ENCODE measurements around the gene BCL7A. TPM values are rescaled to one million over a fixed set of nuclear protein-coding genes. Genes with fewer than 3 reads are reported as not detected.

Gene BCL7A
- total and polyA plus RNA-seq, 9 of the 15 experiments (the other 6 are each of a cell fraction or from before 2014, with no cell fraction given) = 0.25 to 21.9 (median 14.9) TPM

GRCh38 chr12:122059203-122059960 lies 37.7 kb downstream of the BCL7A start:
- in situ Hi-C loops (cut with MboI) = loop anchor here (5.0 kb wide), 1 partner anchor 63 kb away; no protein-coding TSS in a partner anchor
- DNase-seq (ENCODE audit: extremely low read depth in 1 of 4, low spot score in 3 of 4) = no peak
- Histone ChIP-seq H3K27me3 (ENCODE audit: control insufficient read depth in 2 of 2, insufficient read depth in 2 of 2, low read length in 2 of 2) (no peaks in the 10 kb centered on the region), H2AFZ (ENCODE audit: low read depth, low read length) (no peak overlapping the region), H3K4me3 (no peak overlapping the region), H3K9me1 (ENCODE audit: control insufficient read depth, insufficient read depth, low read length) (no peaks in the 10 kb centered on the region), H4K20me1 (replicated peaks; ENCODE audit: control insufficient read depth, insufficient read depth, low read length) (no peaks in the 10 kb centered on the region), H3K4me1 (replicated peaks in 1 of 2; ENCODE audit: control insufficient read depth in 2 of 2, insufficient read depth in 2 of 2, low read length in 2 of 2) (peaks cover 23 to 31% of the 10 kb centered on the region in 2 experiments), H3K4me2 (ENCODE audit: insufficient read depth, low read length) (no peak overlapping the region), H3K9ac (ENCODE audit: insufficient read depth in 1 of 2, low read depth in 2 of 2, low read length in 2 of 2) (peak overlapping the region in 1 of 2 experiments; percentile 17; a peak in 1 of 4 replicates), H3K36me3 (ENCODE audit: control insufficient read depth, insufficient read depth, low read length) (peaks cover 71% of the 10 kb centered on the region), H3K27ac (ENCODE audit: extremely low read depth, low read depth, low read length) (no peak overlapping the region), H3K79me2 (ENCODE audit: control insufficient read depth, insufficient read depth, low read length) (peaks cover 3% of the 10 kb centered on the region), H3K9me3 (replicated peaks; ENCODE audit: control insufficient read depth, insufficient read depth, low read depth, low read length) (no peaks in the 10 kb centered on the region)
- BruUV-seq (replicated peaks) = no TSS peak
- no peak for ATAC-seq
- intact Hi-C loops (cut with micrococcal nuclease) = loop anchor here (1.0 kb wide), 1 partner anchor 64 kb away; no protein-coding TSS in a partner anchor
- TF ChIP-seq CBFA2T2 (conservative IDR thresholded peaks at IDR 0.05) = no peak
- no peak for TF ChIP-seq ATF6 (CRISPR knock-in tag; IDR thresholded peaks at IDR 0.05)
- no peak for TF ChIP-seq TAF1 (IDR thresholded peaks at IDR 0.05; ENCODE audit: control insufficient read depth, extremely low read depth, insufficient read depth, low read length, severe bottlenecking)
- TF ChIP-seq ZNF512 (tag; IDR thresholded peaks at IDR 0.05) = no peak
- TF ChIP-seq SP1 (CRISPR knock-in tag; IDR thresholded peaks at IDR 0.05) = no peak
- TF ChIP-seq NFYB (IDR thresholded peaks at IDR 0.05; ENCODE audit: extremely low read depth, insufficient read length) = no peak
- no peak for TF ChIP-seq ZNF586 (CRISPR knock-in tag; conservative IDR thresholded peaks at IDR 0.05)
- no peak for TF ChIP-seq ARID3B (CRISPR knock-in tag; IDR thresholded peaks at IDR 0.05; ENCODE audit: borderline replicate concordance)
- CTCF ChIA-PET (ENCODE audit: low intra/inter-chr PET ratio) = no interaction called here
- POLR2A ChIA-PET = no interaction called here
- FAIRE-seq = no peak
- WGBS (ENCODE audit: insufficient coverage, low coverage, missing lambda C conversion rate) = over 99% methylated on average over 24 of the region's 28 CpGs
